ENCODE results near the gene CRIP1. TPM values are rescaled to one million over a fixed set of nuclear protein-coding genes. Genes with fewer than 3 reads are reported as not detected.

The CRIP1 gene, protein sequence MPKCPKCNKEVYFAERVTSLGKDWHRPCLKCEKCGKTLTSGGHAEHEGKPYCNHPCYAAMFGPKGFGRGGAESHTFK
- total RNA-seq, result 10 to 100 TPM in 3 of 5 donors, 1 to 10 TPM in 1, not detected in 1; 3.5 to 95.0 (median 23.9) TPM
- 100 to 1,000 TPM in 1 of 3 donors, 10 to 100 TPM in 2; 60.1 to 149 (median 99.0) TPM for polyA plus RNA-seq
- long read RNA-seq, donor 1, transcript CRIP1-206 (3 exons, 2,241 nt), result minor isoform, 7 of 88 reads
- long read RNA-seq, donor 1, transcript CRIP1-201 (5 exons, 1,311 nt), result major isoform, 75 of 88 reads
- long read RNA-seq, donor 1, partial matches to known transcripts, result 0 of 88 reads
- long read RNA-seq, donor 1, other reads (novel, unspliced or antisense), result 0 of 88 reads
- long read RNA-seq, donor 2, transcript CRIP1-206 (3 exons, 2,241 nt), result minor isoform, 8 of 100 reads
- long read RNA-seq, donor 2, transcript CRIP1-205 (4 exons, 638 nt), result minor isoform, 10 of 100 reads
- long read RNA-seq, donor 2, transcript CRIP1-201 (5 exons, 1,311 nt), result major isoform, 81 of 100 reads
- long read RNA-seq, donor 2, partial matches to known transcripts, result 0 of 100 reads
- long read RNA-seq, donor 2, other reads (novel, unspliced or antisense), result 0 of 100 reads
- long read RNA-seq, donor 3, transcript CRIP1-201 (5 exons, 1,311 nt), result major isoform, 40 of 53 reads
- long read RNA-seq, donor 3, transcript CRIP1-205 (4 exons, 638 nt), result minor isoform, 10 of 53 reads
- long read RNA-seq, donor 3, partial matches to known transcripts, result 0 of 53 reads
- long read RNA-seq, donor 3, other reads (novel, unspliced or antisense), result 0 of 53 reads
- long read RNA-seq, donor 4, transcript CRIP1-201 (5 exons, 1,311 nt), result major isoform, 9 of 13 reads
- long read RNA-seq, donor 4, partial matches to known transcripts, result 0 of 13 reads
- long read RNA-seq, donor 4, other reads (novel, unspliced or antisense), result 0 of 13 reads
- long read RNA-seq, donor 5, transcript CRIP1-201 (5 exons, 1,311 nt), result major isoform, 43 of 54 reads
- long read RNA-seq, donor 5, transcript CRIP1-205 (4 exons, 638 nt), result minor isoform, 5 of 54 reads
- long read RNA-seq, donor 5, partial matches to known transcripts, result 0 of 54 reads
- long read RNA-seq, donor 5, other reads (novel, unspliced or antisense), result 0 of 54 reads
- long read RNA-seq, donor 6, transcript CRIP1-201 (5 exons, 1,311 nt), result major isoform, 119 of 156 reads
- long read RNA-seq, donor 6, transcript CRIP1-206 (3 exons, 2,241 nt), result minor isoform, 8 of 156 reads
- long read RNA-seq, donor 6, transcript CRIP1-205 (4 exons, 638 nt), result minor isoform, 27 of 156 reads
- long read RNA-seq, donor 6, partial matches to known transcripts, result 0 of 156 reads
- long read RNA-seq, donor 6, other reads (novel, unspliced or antisense), result 0 of 156 reads
- long read RNA-seq, donor 7, transcript CRIP1-201 (5 exons, 1,311 nt), result major isoform, 174 of 237 reads
- long read RNA-seq, donor 7, transcript CRIP1-205 (4 exons, 638 nt), result minor isoform, 38 of 237 reads
- long read RNA-seq, donor 7, transcript CRIP1-206 (3 exons, 2,241 nt), result minor isoform, 12 of 237 reads
- long read RNA-seq, donor 7, partial matches to known transcripts, result 0 of 237 reads
- long read RNA-seq, donor 7, other reads (novel, unspliced or antisense), result 8 of 237 reads
- long read RNA-seq, donor 8, transcript CRIP1-201 (5 exons, 1,311 nt), result major isoform, 65 of 81 reads
- long read RNA-seq, donor 8, transcript CRIP1-206 (3 exons, 2,241 nt), result minor isoform, 6 of 81 reads
- long read RNA-seq, donor 8, transcript CRIP1-205 (4 exons, 638 nt), result minor isoform, 7 of 81 reads
- long read RNA-seq, donor 8, partial matches to known transcripts, result 0 of 81 reads
- long read RNA-seq, donor 8, other reads (novel, unspliced or antisense), result 0 of 81 reads
- long read RNA-seq, donor 9, transcript CRIP1-201 (5 exons, 1,311 nt), result major isoform, 64 of 79 reads
- long read RNA-seq, donor 9, transcript CRIP1-205 (4 exons, 638 nt), result minor isoform, 8 of 79 reads
- long read RNA-seq, donor 9, partial matches to known transcripts, result 0 of 79 reads
- long read RNA-seq, donor 9, other reads (novel, unspliced or antisense), result 0 of 79 reads
- long read RNA-seq, donor 10, transcript CRIP1-201 (5 exons, 1,311 nt), result major isoform, 33 of 45 reads
- long read RNA-seq, donor 10, transcript CRIP1-204 (2 exons, 1,443 nt), result minor isoform, 5 of 45 reads
- long read RNA-seq, donor 10, partial matches to known transcripts, result 0 of 45 reads
- long read RNA-seq, donor 10, other reads (novel, unspliced or antisense), result 0 of 45 reads

DNA sequence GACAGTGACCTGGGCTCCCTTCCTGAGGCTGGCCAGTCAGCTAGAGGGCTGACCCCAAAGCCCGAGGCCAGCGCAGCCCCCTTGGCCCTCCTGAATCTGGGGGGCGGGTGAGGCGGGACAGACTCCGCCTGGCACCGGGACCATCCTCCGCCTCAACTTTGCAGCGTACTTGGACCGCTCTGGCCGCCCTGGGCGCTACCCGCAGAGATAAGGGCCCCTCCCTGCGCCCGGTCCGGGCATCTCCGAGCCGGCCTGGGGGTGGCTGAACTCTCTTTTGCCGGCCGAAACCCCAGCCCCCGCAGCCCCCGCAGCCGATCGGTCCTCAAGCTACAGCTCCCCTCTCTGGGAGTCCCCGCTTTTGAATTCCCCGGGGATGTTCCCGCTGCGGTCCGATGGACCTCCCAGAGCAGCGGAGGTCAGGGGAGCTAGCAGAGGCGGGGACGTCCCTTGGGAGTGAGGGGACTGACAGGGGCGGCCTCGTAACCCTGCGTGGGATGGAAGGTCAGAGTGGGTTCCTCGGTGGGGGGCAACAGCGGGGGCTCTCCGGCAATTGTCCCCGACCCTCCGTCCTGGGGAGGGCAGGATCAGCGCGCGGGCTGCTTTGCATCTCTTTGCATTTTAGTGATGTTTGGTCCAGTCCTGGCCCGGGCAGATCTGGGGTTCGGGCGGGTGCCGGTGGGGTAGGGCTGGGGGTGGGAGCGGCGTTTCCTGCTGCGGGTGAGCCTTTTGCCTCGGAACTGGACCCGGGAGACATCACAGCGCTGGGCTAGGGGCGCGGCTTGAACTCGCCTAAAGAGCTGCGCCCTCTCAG lies at the start of gene CRIP1:
CRIP1 (plus strand) TSS at position 724 of the 811 bp plus-strand sequence. CDS start 374 bp downstream, outside the sequence.
- H3K4me3 ChIP-seq, result peak within 1 kb of the TSS; percentile 42 to 91 (median 65)

GRCh38 chr14:105436891-105437722 lies 49.6 kb upstream of the CRIP1 start:
- Histone ChIP-seq H3K27me3 (no peaks in the 10 kb centered on the region), H3K27ac (no peak overlapping the region), H3K9me3 (no peaks in the 10 kb centered on the region), H3K4me3 (no peak overlapping the region), H3K4me1 (peaks cover 0 to 19% (median 0%) of the 10 kb centered on the region in 4 donors), H3K36me3 (peaks cover 0 to 34% (median 24%) of the 10 kb centered on the region in 4 donors)
- intact Hi-C loops (cut with DNase I; ENCODE audit: low total_unique reads), result no loop called here
- WGBS, 5 donors, result 81 to 89% (median 81%) methylated on average over 11 to 31 of the region's 31 CpGs
- TF ChIP-seq, protein P1, sequence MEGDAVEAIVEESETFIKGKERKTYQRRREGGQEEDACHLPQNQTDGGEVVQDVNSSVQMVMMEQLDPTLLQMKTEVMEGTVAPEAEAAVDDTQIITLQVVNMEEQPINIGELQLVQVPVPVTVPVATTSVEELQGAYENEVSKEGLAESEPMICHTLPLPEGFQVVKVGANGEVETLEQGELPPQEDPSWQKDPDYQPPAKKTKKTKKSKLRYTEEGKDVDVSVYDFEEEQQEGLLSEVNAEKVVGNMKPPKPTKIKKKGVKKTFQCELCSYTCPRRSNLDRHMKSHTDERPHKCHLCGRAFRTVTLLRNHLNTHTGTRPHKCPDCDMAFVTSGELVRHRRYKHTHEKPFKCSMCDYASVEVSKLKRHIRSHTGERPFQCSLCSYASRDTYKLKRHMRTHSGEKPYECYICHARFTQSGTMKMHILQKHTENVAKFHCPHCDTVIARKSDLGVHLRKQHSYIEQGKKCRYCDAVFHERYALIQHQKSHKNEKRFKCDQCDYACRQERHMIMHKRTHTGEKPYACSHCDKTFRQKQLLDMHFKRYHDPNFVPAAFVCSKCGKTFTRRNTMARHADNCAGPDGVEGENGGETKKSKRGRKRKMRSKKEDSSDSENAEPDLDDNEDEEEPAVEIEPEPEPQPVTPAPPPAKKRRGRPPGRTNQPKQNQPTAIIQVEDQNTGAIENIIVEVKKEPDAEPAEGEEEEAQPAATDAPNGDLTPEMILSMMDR (IDR thresholded peaks at IDR 0.05), result no peak
- DNase-seq, result no peak

More for the DNA sequence above, at the start of gene CRIP1:
- Histone ChIP-seq H3K36me3 (no peaks in the 10 kb centered on the region), H3K27me3 (peaks cover 0 to 49% (median 10%) of the 10 kb centered on the region in 3 donors), H3K4me1 (peaks cover 76 to 92% (median 86%) of the 10 kb centered on the region in 4 donors), H3K27ac (peak within 1 kb of the TSS; percentile 40 to 97 (median 82)), H3K9me3 (no peaks in the 10 kb centered on the region)
- TF ChIP-seq EP300 (IDR thresholded peaks at IDR 0.05), result no peak
- TF ChIP-seq, protein P1 (IDR thresholded peaks at IDR 0.05), result no peak
- no peak for TF ChIP-seq POLR2A (IDR thresholded peaks at IDR 0.05)
- no peak for TF ChIP-seq POLR2AphosphoS5 (IDR thresholded peaks at IDR 0.05)
- 0 to 8% (median 7%) methylated on average over 6 to 56 of the region's 56 CpGs for WGBS, 5 donors
- intact Hi-C loops (cut with DNase I; ENCODE audit: low total_unique reads), result no loop called here
- peak in 1 of 2 donors; percentile 53 for DNase-seq

All from stomach (tissue), 19 donors.